GM12878 (cell line): ENCODE measurements around the gene PHOSPHO1. TPM values are rescaled to one million over a fixed set of nuclear protein-coding genes. Genes with fewer than 3 reads are reported as not detected.
A peak's percentile ranks its signal among the peaks of the same experiment; 100 is the strongest.

ENCODE experiments used
- ATAC-seq: fragments of 200-7000 bp; cut with Tn5 transposase; 3 replicates; pipeline ENCODE4 v1.9.1; 2020; ENCODE audit warnings: mild to moderate bottlenecking, moderate library complexity
- Bru-seq: library from RNA; stranded (reverse); fragments of 400-500 nt; gene quantifications from one replicate; lab custom pipeline; 2021; lab: Mats Ljungman, UMichigan
- BruChase-seq, 2 experiments: library from RNA; stranded (reverse); fragments of 400-500 nt; gene quantifications; one replicate each; lab custom pipeline; 2021; lab: Mats Ljungman, UMichigan
- BruUV-seq: library from RNA; stranded (reverse); fragments of 400-500 nt; replicated peaks from 2 replicates; lab custom pipeline; 2021; lab: Mats Ljungman, UMichigan
- CTCF ChIA-PET: fragments of 300-600 bp; sonication (Branson Sonifier 250); formaldehyde crosslinking; extraction: SDS; loops from one replicate; lab custom pipeline; 2021; ENCODE audit warnings: inconsistent platforms; lab: Yijun Ruan, JAX
- POLR2A ChIA-PET: fragments of 350-600 bp; formaldehyde crosslinking; extraction: SDS; loops from one replicate; lab custom pipeline; 2021; ENCODE audit warnings: inconsistent platforms; lab: Charles Lee
- RAD21 ChIA-PET: fragments of 300-600 bp; sonication (Branson Sonifier 250); formaldehyde crosslinking; loops from one replicate; lab custom pipeline; 2023; ENCODE audit warnings: antibody characterized with exemption; ENCODE audit not compliant: unreplicated experiment; lab: Charles Lee
- SMC1A ChIA-PET: fragments of 300-600 bp; sonication (Branson Sonifier 250); formaldehyde crosslinking; loops from one replicate; lab custom pipeline; 2023; ENCODE audit not compliant: unreplicated experiment, uncharacterized antibody; lab: Charles Lee
- DNase-seq: peaks from one replicate; pipeline ENCODE4 v3.0.0-alpha.2; 2011; ENCODE audit warnings: low read depth, low spot score
- FAIRE-seq: peaks from 3 replicates; lab custom pipeline; 2011; peaks lifted over from hg19 to GRCh38; lab: Jason Lieb, UNC
- H2AFZ ChIP-seq: 2 replicates; pipeline ENCODE4 v1.6.0; 2011; ENCODE audit warnings: low read depth, low read length, control low read depth; ENCODE audit not compliant: control insufficient read depth
- H3K27ac ChIP-seq: 2 replicates; pipeline ENCODE4 v1.5.1; 2011; ENCODE audit warnings: control low read depth; ENCODE audit not compliant: control insufficient read depth, insufficient read depth
- H3K27me3 ChIP-seq, 2 experiments: replicated peaks in 1 of 2; 2 replicates each; pipeline versions ENCODE4 v1.6.0 to v1.6.1; 2011; ENCODE audit warnings: low read length in 1 of 2; ENCODE audit not compliant: control insufficient read depth in 2 of 2, insufficient read depth in 2 of 2
- H3K36me3 ChIP-seq, 2 experiments: 2 replicates each; pipeline ENCODE4 v1.5.1; 2011; ENCODE audit warnings: low read length in 1 of 2; ENCODE audit not compliant: control insufficient read depth in 2 of 2, insufficient read depth in 2 of 2
- H3K4me1 ChIP-seq: 2 replicates; pipeline ENCODE4 v1.6.1; 2011; ENCODE audit warnings: mild to moderate bottlenecking, low read length, moderate library complexity, mixed read lengths; ENCODE audit not compliant: control insufficient read depth, insufficient read depth
- H3K4me2 ChIP-seq: 2 replicates; pipeline ENCODE4 v1.6.0; 2011; ENCODE audit warnings: control low read depth; ENCODE audit not compliant: control insufficient read depth, insufficient read depth
- H3K4me3 ChIP-seq: fragments of 200-600 bp; sonication (generic); 2 replicates; pipeline ENCODE4 v1.5.1; 2016
- H3K79me2 ChIP-seq: 2 replicates; pipeline ENCODE4 v1.6.0; 2011; ENCODE audit warnings: low read length; ENCODE audit not compliant: control insufficient read depth, insufficient read depth
- H3K9ac ChIP-seq: 2 replicates; pipeline ENCODE4 v1.8.0; 2011; ENCODE audit warnings: low read length, control low read depth, mixed read lengths; ENCODE audit not compliant: control insufficient read depth, insufficient read depth
- H3K9me3 ChIP-seq: replicated peaks from 3 replicates; pipeline ENCODE4 v1.5.1; 2011; ENCODE audit warnings: mild to moderate bottlenecking, low read length; ENCODE audit not compliant: control insufficient read depth, insufficient read depth
- H4K20me1 ChIP-seq: 2 replicates; pipeline ENCODE4 v1.6.0; 2011; ENCODE audit not compliant: control insufficient read depth, insufficient read depth
- CHD1 ChIP-seq: IDR thresholded peaks from 2 replicates; pipeline ENCODE4 v1.6.1; 2012; ENCODE audit warnings: low read depth, low read length, improper control_type of control experiment
- DPF2 ChIP-seq: fragments of 450-650 bp; IDR thresholded peaks from 2 replicates; pipeline ENCODE4 v1.6.1; 2017; ENCODE audit warnings: mild to moderate bottlenecking
- EGR1 ChIP-seq, 2 experiments: IDR thresholded peaks; 1 replicate in 1 of 2; 2 replicates in 1 of 2; pipeline ENCODE4 v1.6.1; 2011 to 2012; ENCODE audit warnings: low read depth in 2 of 2, low read length in 2 of 2, borderline replicate concordance in 1 of 2, mild to moderate bottlenecking in 1 of 2, moderate library complexity in 1 of 2
- IKZF2 ChIP-seq, 2 experiments: fragments of 450-650 bp; IDR thresholded peaks; 2 replicates each; pipeline ENCODE4 v1.6.1; 2017; ENCODE audit warnings: mild to moderate bottlenecking in 2 of 2, moderate library complexity in 2 of 2
- KAT2A ChIP-seq: conservative IDR thresholded peaks from 2 replicates; pipeline ENCODE4 v1.6.1; 2011; ENCODE audit warnings: low read depth, low read length; ENCODE audit not compliant: control insufficient read depth
- KDM1A ChIP-seq: fragments of 200-600 bp; sonication (generic); IDR thresholded peaks from 2 replicates; pipeline ENCODE4 v1.6.1; 2016; ENCODE audit warnings: borderline replicate concordance
- MTA2 ChIP-seq: fragments of 450-650 bp; IDR thresholded peaks from 2 replicates; pipeline ENCODE4 v1.6.1; 2016; ENCODE audit warnings: low read depth, mild to moderate bottlenecking, moderate library complexity
- MYB ChIP-seq: fragments of 150-350 bp; IDR thresholded peaks from 2 replicates; pipeline ENCODE4 v1.6.1; 2014; ENCODE audit warnings: mild to moderate bottlenecking, low read depth, low read length, borderline replicate concordance
- NR2F1 ChIP-seq: fragments of 450-650 bp; conservative IDR thresholded peaks from 2 replicates; pipeline ENCODE4 v1.6.1; 2017; ENCODE audit warnings: mild to moderate bottlenecking
- PBX3 ChIP-seq: IDR thresholded peaks from 2 replicates; pipeline ENCODE4 v1.6.1; 2011; ENCODE audit warnings: mild to moderate bottlenecking, low read depth, low read length, moderate library complexity; ENCODE audit not compliant: insufficient replicate concordance
- RUNX3 ChIP-seq: IDR thresholded peaks from 2 replicates; pipeline ENCODE4 v1.6.1; 2012; ENCODE audit warnings: low read length, inconsistent platforms
- SPI1 ChIP-seq: IDR thresholded peaks from 2 replicates; pipeline ENCODE4 v1.6.1; 2011; ENCODE audit warnings: low read depth, mild to moderate bottlenecking, low read length, moderate library complexity, borderline replicate concordance; ENCODE audit not compliant: insufficient read depth
- SREBF1 ChIP-seq: IDR thresholded peaks from 2 replicates; pipeline ENCODE4 v1.6.1; 2012; ENCODE audit warnings: mild to moderate bottlenecking, low read length
- TCF3 ChIP-seq: IDR thresholded peaks from 2 replicates; pipeline ENCODE4 v1.6.1; 2012; ENCODE audit warnings: low read depth, mild to moderate bottlenecking, low read length, borderline replicate concordance; ENCODE audit not compliant: insufficient read depth
- USF1 ChIP-seq: IDR thresholded peaks from 2 replicates; pipeline ENCODE4 v1.6.1; 2011; ENCODE audit warnings: borderline replicate concordance, low read depth, mild to moderate bottlenecking, moderate library complexity, mixed read lengths, low read length; ENCODE audit not compliant: insufficient read depth; ENCODE audit errors: extremely low read length
- YBX1 ChIP-seq: fragments of 450-650 bp; IDR thresholded peaks from 2 replicates; pipeline ENCODE4 v1.6.1; 2016; ENCODE audit warnings: antibody characterized with exemption
- YY1 ChIP-seq: IDR thresholded peaks from 2 replicates; pipeline ENCODE4 v1.6.1; 2011; ENCODE audit warnings: low read depth, mild to moderate bottlenecking, low read length
- WGBS: methylation state at CpG from one replicate; pipeline ENCODE4 v1.1.6; 2016; ENCODE audit warnings: low lambda C conversion rate; ENCODE audit not compliant: insufficient replicate concordance, insufficient coverage; ENCODE audit errors: missing lambda C conversion rate; 5-methylcytosine and 5-hydroxymethylcytosine counted together
- in situ Hi-C: fragments of 300-500 bp; cut with MboI; formaldehyde crosslinking; loops from 9 replicates; pipeline ENCODE4 v1.14.3; 2018; ENCODE audit warnings: mixed read lengths
- intact Hi-C: fragments of 100-400 bp; cut with micrococcal nuclease; formaldehyde crosslinking; loops from one replicate; pipeline ENCODE4 v1.14.2; 2022; ENCODE audit not compliant: unreplicated experiment
- long read RNA-seq, 2 experiments: library from polyadenylated mRNA; unstranded; transcript quantifications; one replicate each; pipeline ENCODE4 v2.0.0, GENCODE V29; 2019 to 2020
- polyA minus RNA-seq, 3 experiments: library from RNA; depleted of rRNA, polyadenylated mRNA; stranded (reverse); fragments of >200 nt; gene quantifications; 2 replicates each; pipeline ENCODE4 v1.2.3, GENCODE V29; 2011
- polyA plus RNA-seq, 11 experiments: library from polyadenylated mRNA; depleted of rRNA in 4 of 11; unstranded in 6 of 11; stranded (reverse) in 5 of 11; fragments of >200 nt; fragmentation: Nextera tagmentation in 4 of 11; fragmentation: Illumina TruSeq in 1 of 11; extraction: Ambion mirVana in 4 of 11; extraction: Trizol in 1 of 11; gene quantifications; 1 replicate in 1 of 11; 2 replicates in 10 of 11; pipeline versions ENCODE4 v1.2.1 to v1.2.3, GENCODE V29; 2011 to 2016; ENCODE audit warnings: inconsistent platforms in 2 of 11, missing spikeins in 2 of 11, low read depth in 1 of 11
- total RNA-seq, 4 experiments: library from RNA; depleted of rRNA in 3 of 4; stranded (reverse); fragments of >200 nt in 3 of 4; fragmentation: Illumina TruSeq in 1 of 4; extraction: Trizol in 1 of 4; gene quantifications; 2 replicates each; pipeline versions ENCODE4 v1.2.1 to v1.2.3, GENCODE V29; 2013 to 2021

The PHOSPHO1 gene
- not detected in 2 replicates for total RNA-seq (2013; cell fraction: nucleolus; rRNA removed)
- 0.11 and 0.23 TPM in 2 replicates for total RNA-seq (2014; rRNA removed)
- 0.09 TPM in 1 of 2 replicates, not detected in the other for total RNA-seq (2014; rRNA removed; fragmentation: Illumina TruSeq; extraction: Trizol)
- 0.21 and 0.26 TPM in 2 replicates for total RNA-seq (2021)
- polyA plus RNA-seq (2011; ENCODE audit: low read depth), result 0.79 TPM
- not detected in 2 replicates for polyA plus RNA-seq (2011; rRNA removed)
- polyA plus RNA-seq (2011; cell fraction: cytosol; rRNA removed), result not detected in 2 replicates
- not detected in 2 replicates for polyA plus RNA-seq (2011; cell fraction: nucleus; rRNA removed)
- polyA plus RNA-seq (2012), result 1.3 and 1.5 TPM in 2 replicates
- polyA plus RNA-seq (2014; fragmentation: Illumina TruSeq; extraction: Trizol), result 0.03 TPM in 1 of 2 replicates, not detected in the other
- under 1 TPM in 1 of 2 experiments, not detected in 1; 0.04 TPM for polyA plus RNA-seq (2014; fragmentation: Nextera tagmentation; extraction: Ambion mirVana)
- polyA plus RNA-seq (2014; rRNA removed), result 0.06 TPM in 1 of 2 replicates, not detected in the other
- 1 to 10 TPM in 1 of 2 experiments, under 1 TPM in 1; 0.84 to 1.5 TPM for polyA plus RNA-seq (2016; fragmentation: Nextera tagmentation; extraction: Ambion mirVana)
- polyA minus RNA-seq (2011; rRNA and poly(A)+ RNA removed), result not detected in 2 replicates
- polyA minus RNA-seq (2011; cell fraction: cytosol; rRNA and poly(A)+ RNA removed), result not detected in 2 replicates
- polyA minus RNA-seq (2011; cell fraction: nucleus; rRNA and poly(A)+ RNA removed), result not detected in 2 replicates
- Bru-seq, nascent RNA, result percentile 16 among the genes with signal in this experiment
- BruChase-seq, experiment 1, labeled RNA remaining after a 6-hour chase, result not detected
- percentile 10 among the genes with signal in this experiment for BruChase-seq, experiment 2, labeled RNA remaining after a 2-hour chase
- long read RNA-seq, experiment 1, result 0 reads
- long read RNA-seq, experiment 2, partial matches to known transcripts, result 0 of 2 reads
- long read RNA-seq, experiment 2, other reads (novel, unspliced or antisense), result 2 of 2 reads

GRCh38 chr17:49230636-49231562 is at the start of gene PHOSPHO1:
PHOSPHO1 (minus strand) TSS chr17:49230787; CDS start chr17:49226691, 4,096 bp downstream.
- no peaks in the 10 kb centered on the region; the same call in 1 of the 2 replicates for H3K4me1 ChIP-seq
- WGBS, result 2% methylated on average over 58 of the region's 58 CpGs
- H3K79me2 ChIP-seq, result no peaks in the 10 kb centered on the region
- peak within 1 kb of the TSS; percentile 97 for H3K4me2 ChIP-seq
- H3K27me3 ChIP-seq, result no peaks in the 10 kb centered on the region
- peak within 1 kb of the TSS; percentile 57 for H2AFZ ChIP-seq
- intact Hi-C loops (loop anchor here (10.0 kb wide), 1 partner anchor 164 kb away; no protein-coding TSS in a partner anchor), in situ Hi-C loops (no loop called here)
- H3K4me3 ChIP-seq, result peak within 1 kb of the TSS; percentile 49
- H3K9me3 ChIP-seq, result no peaks in the 10 kb centered on the region
- ChIA-PET RAD21 (interaction anchor here (0.7 kb wide), 1 partner anchor 51 kb away, joined by 4 read pairs; no protein-coding TSS in a partner anchor), SMC1A (interaction anchor here (0.9 to 7.3 kb wide), 3 partner anchors 16 to 50 kb away, joined by 3 to 118 read pairs (median 5); no protein-coding TSS in a partner anchor), CTCF (interaction anchor here (1.0 to 8.2 kb wide), 8 partner anchors 10 to 326 kb away, joined by 3 to 178 read pairs (median 4); no protein-coding TSS in a partner anchor), POLR2A (interaction anchor here (1.0 kb wide), 3 partner anchors 37 to 93 kb away, joined by 3 to 4 read pairs (median 3); no protein-coding TSS in a partner anchor)
- H4K20me1 ChIP-seq, result no peaks in the 10 kb centered on the region
- FAIRE-seq, result peak; percentile 82
- DNase-seq, result no peak
- no peaks in the 10 kb centered on the region for H3K36me3 ChIP-seq
- no peak within 1 kb of the TSS for H3K27ac ChIP-seq
- peak; percentile 94 for ATAC-seq
- peak within 1 kb of the TSS; percentile 20; the same call in 1 of the 2 replicates for H3K9ac ChIP-seq
- BruUV-seq, result no TSS peak
- TF ChIP-seq YBX1 (no peak), KAT2A (no peak), YY1 (no peak), TCF3 (no peak), IKZF2 (IDR thresholded peaks at IDR 0.05) (peak in 1 of 2 experiments; percentile 33; a peak in 1 of 4 replicates), RUNX3 (peak; percentile 39; the same call in 1 of the 2 replicates), EGR1 (IDR thresholded peaks at IDR 0.05; ENCODE audit: borderline replicate concordance in 1 of 2, low read depth in 2 of 2, low read length in 2 of 2) (no peak), SPI1 (peak; percentile 64; the same call in 1 of the 2 replicates), USF1 (no peak), NR2F1 (no peak), DPF2 (0 out of 2 replicates have a peak, but pooled peaks have one; percentile 31), KDM1A (no peak), CHD1 (no peak), MYB (no peak), PBX3 (peak; percentile 10), MTA2 (no peak), SREBF1 (no peak)
